HG03064 (cell line): ENCODE data around the gene NCKAP5L.

ENCODE experiments used
- ATAC-seq: cut with Tn5 transposase; IDR thresholded peaks from one replicate; pipeline ENCODE4 v1.9.1; 2021; ENCODE audit warnings: low read depth; ENCODE audit not compliant: unreplicated experiment

The NCKAP5L gene

GRCh38 chr12:49825971-49826421, 2.2 kb downstream of the NCKAP5L start:
- ATAC-seq = no peak

DNA sequence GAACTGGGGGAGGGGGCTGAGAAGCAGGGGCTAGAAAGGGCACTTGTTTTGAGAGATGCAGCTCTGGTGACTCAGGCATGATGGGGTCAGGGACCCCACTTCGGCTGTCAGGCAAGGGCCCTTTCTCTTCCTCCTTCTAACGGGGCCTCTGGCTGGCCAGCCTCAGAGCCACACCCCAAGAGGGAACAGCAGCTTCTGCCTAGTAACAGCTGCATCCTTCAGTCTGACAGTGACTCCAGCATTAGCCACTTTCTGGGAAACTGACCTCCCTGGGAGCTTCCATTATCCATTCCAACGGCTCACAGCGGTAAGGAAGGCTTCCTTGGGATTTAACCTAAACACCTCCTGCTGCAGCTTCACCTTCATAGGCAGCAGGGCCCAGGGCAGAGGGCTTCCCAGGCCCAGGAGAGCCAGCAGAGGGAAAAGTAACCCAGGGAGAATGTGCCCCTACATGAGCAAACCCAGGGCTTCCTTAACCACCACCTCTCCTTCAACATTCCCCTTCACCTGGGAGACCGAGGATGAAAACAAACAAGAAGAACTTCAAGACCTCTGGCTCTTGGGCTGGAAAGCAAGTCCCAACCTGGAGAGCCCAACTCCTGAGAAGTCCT, 2.7 kb downstream of the NCKAP5L start:
- ATAC-seq = no peak

- no peak for ATAC-seq
Observed at GRCh38 chr12:49824895-49825294, 3.3 kb downstream of the NCKAP5L start.

GRCh38 chr12:49824416-49824815, 3.8 kb downstream of the NCKAP5L start:
- ATAC-seq = no peak

DNA sequence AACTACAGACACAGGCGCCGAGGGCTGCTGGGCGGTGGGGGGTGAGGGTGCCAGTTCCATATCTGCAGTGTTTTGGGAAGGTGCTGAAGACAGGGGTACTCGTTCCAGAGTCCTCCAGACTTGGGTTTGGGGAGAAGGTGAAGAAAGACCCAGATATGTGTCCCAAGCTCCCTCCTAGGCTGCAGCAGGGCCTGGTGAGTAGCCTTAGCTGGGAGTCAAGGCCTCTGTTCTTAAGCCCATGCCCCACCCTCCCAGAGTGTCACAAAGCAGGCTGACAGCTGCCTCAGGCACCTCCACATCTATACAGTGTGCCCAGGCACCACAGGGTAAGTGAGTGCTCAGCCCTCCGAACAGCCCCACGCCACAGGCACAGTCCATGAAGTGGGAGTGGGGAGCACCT, 4.3 kb downstream of the NCKAP5L start:
- ATAC-seq = no peak

- ATAC-seq = no peak
Observed at GRCh38 chr12:49823350-49823749, 4.9 kb downstream of the NCKAP5L start.

DNA sequence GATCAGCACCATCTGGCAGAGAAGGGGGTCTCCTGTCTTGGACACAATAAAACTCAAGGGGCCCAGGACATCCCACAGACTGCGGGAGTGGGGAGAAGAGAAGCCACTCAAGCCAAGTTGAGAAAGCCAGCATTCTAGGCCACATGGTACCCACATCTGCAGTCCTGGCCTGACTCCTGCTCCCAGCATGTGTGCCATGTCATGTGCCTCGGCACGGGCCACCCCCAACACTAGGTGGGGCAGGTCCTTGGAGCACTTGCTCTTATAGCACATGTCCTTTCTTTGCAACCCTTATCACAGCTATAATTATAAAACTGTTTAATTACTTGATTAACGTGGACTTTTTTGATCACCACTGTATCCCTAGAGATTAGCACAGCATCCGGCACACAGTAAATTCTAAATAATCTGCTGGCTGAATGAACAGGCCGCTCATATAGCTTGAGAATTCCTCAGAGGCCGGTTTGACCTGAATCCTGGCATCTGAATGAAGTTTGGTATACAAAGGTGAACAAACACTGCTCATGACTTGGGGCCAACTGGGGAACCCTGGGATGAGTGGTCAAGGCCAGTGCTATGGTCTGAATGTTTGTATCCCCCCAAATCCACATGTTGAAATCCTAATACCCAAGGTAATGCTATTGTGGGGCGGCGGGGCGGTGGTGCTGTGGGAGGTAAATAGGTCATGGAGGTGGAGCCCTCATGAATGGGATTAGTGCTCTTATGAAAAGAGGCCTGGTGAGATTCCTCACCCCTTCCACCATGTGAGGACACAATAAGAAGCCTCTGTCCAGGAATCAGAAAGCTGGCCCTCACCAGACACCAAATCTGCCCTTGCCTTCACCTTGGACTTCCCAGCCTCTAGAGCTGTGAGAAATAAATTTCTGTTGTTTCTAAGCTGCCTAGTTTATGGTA, 6.6 kb downstream of the NCKAP5L start:
- ATAC-seq = no peak

DNA sequence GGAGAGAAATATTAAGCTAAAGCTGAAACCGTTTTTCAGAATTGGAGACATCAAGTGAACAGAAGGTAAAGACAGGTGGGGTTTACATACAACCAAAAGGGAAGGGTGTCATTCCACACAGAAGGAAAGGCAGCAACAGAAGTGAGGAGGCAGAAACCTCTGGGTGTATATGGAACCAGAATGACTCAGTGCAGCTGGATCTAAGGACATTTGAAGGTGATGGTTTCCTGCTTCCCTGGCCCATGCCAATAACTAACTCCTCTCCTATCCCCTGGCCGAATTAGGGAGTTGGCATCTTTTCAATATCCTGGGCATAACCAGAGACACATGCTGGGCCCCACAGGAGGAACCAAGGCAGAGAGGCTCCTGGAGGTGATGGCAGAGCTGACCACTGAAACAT, 8.4 kb downstream of the NCKAP5L start:
- ATAC-seq = no peak

GRCh38 chr12:49818241-49818895, 9.8 kb downstream of the NCKAP5L start:
- ATAC-seq = no peak

GRCh38 chr12:49813131-49813530, 15.1 kb downstream of the NCKAP5L start:
- ATAC-seq = no peak

DNA sequence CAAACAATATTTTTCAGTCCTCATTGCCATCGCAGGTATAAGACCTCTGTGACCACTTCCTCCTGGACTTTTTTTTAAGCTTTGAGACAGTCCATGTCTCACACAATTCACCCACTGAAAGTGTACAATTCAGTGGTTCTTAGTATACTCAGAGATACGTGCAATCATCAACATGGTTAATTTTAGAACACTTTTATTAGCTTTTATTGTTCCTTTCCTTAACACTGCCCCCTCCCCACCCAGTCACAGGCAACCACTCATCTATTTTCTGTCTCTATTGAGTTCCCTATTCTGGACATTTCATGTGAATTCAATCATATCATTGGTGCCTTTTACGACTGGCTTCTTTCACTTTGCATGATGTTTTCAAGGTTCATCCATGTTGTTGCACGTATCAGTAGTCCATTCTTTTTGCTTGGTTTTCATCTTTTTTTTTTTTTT, 16.2 kb downstream of the NCKAP5L start:
- no peak for ATAC-seq

- ATAC-seq = no peak
Observed at GRCh38 chr12:49811136-49811535, 17.1 kb downstream of the NCKAP5L start.

DNA sequence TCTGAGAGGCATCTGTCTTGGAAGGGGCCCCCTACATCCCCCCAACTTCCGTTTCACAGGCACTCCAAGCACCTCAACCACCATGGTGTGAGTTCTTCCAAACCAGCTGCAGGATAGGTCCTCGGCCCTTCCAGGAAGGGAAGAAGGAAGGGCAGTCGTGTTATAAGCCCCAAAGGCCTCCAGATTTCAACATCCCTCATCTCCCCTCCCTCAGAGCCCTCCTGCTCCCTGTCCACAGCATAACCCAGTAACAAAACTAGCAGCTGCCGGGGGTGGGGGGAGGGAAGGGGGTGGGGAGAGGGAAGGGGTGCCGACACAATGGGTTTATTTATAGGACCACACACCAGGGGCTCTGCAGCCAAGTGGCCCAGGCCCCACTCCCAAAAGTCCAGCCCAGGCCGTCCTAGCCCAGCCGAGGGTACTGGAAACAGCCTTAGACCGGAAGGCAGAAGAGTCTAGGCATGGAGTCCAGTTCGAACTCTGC, 18.3 kb downstream of the NCKAP5L start:
- ATAC-seq = no peak

- no peak for ATAC-seq
Observed at GRCh38 chr12:49809381-49809905, 18.8 kb downstream of the NCKAP5L start.

GRCh38 chr12:49808686-49809380, 19.4 kb downstream of the NCKAP5L start:
- no peak for ATAC-seq

GRCh38 chr12:49807991-49808580, 20.1 kb downstream of the NCKAP5L start:
- no peak for ATAC-seq

DNA sequence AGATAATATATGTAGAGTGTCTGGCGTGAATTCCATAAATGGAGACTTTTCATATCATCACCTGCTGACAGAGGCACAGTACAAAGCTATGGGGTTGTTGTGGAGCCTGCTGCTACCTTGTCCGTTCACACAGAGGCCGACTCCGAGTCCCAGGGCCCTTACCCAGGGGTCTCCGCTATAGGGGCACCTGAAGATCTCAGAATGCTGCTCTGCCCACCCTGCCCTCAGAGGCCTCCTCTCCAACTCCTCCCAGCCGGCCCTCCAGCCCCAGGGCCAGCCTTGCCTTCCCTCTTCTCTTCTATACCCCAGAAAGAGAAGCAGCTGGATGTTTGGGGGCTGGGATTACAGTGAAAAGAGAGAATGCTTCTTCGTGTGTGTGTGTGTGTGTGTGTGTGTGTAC, 21.3 kb downstream of the NCKAP5L start:
- ATAC-seq = no peak

GRCh38 chr12:49806321-49806813, 21.8 kb downstream of the NCKAP5L start:
- no peak for ATAC-seq

DNA sequence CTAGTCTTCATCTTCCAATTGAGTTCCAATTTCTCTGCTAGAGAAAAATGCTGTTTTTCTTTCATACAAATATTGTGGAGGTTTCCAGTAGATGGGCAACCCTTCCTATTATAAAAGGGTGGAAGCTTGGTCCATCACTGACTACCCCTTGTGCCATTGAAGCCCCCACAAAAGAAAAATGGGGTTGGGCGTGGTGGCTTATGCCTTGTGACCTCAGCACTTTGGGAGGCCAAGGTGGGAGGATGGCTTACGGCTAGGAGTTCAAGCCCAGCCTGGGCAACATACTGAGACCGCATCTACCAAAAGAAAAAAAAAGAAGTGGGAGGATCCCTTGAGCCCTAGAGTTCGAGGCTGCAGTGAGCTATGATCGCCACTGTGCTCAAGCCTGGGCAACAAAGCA, 22.8 kb downstream of the NCKAP5L start:
- no peak for ATAC-seq

- no peak for ATAC-seq
Observed at GRCh38 chr12:49804821-49805220, 23.4 kb downstream of the NCKAP5L start.
